Smooth muscle cell (in vitro differentiated cells): ENCODE measurements around the gene ZCCHC2. TPM values are rescaled to one million over a fixed set of nuclear protein-coding genes. Genes with fewer than 3 reads are reported as not detected.

ENCODE experiments used
- DNase-seq: peaks from one replicate; lab custom pipeline; 2025; ENCODE audit not compliant: unreplicated experiment; lab: John Stamatoyannopoulos, UW
- H2AFZ ChIP-seq: fragments of 200-600 bp; sonication (generic); 2 replicates; pipeline ENCODE4 v1.6.0; 2016; ENCODE audit warnings: antibody characterized with exemption, low read depth, mild to moderate bottlenecking
- H3F3A ChIP-seq: fragments of 200-600 bp; sonication (generic); 2 replicates; pipeline ENCODE4 v1.6.0; 2017; ENCODE audit warnings: antibody characterized with exemption, low read depth
- H3K27ac ChIP-seq: fragments of 200-600 bp; sonication (generic); 2 replicates; pipeline ENCODE4 v1.5.1; 2016; ENCODE audit warnings: low read depth, mild to moderate bottlenecking
- H3K27me3 ChIP-seq: fragments of 200-600 bp; sonication (generic); 2 replicates; pipeline ENCODE4 v1.6.1; 2016; ENCODE audit warnings: low read depth, mild to moderate bottlenecking
- H3K36me3 ChIP-seq: fragments of 200-600 bp; sonication (generic); 2 replicates; pipeline ENCODE4 v1.5.1; 2016; ENCODE audit warnings: low read depth
- H3K4me1 ChIP-seq: fragments of 200-600 bp; sonication (generic); 2 replicates; pipeline ENCODE4 v1.5.1; 2016; ENCODE audit warnings: low read depth
- H3K4me2 ChIP-seq: fragments of 200-600 bp; sonication (generic); 2 replicates; pipeline ENCODE4 v1.6.0; 2016; ENCODE audit warnings: mild to moderate bottlenecking
- H3K4me3 ChIP-seq: fragments of 200-600 bp; sonication (generic); 2 replicates; pipeline ENCODE4 v1.5.1; 2016; ENCODE audit warnings: mild to moderate bottlenecking
- H3K79me2 ChIP-seq: fragments of 200-600 bp; sonication (generic); 2 replicates; pipeline ENCODE4 v1.6.0; 2016; ENCODE audit warnings: low read depth, mild to moderate bottlenecking
- H3K9ac ChIP-seq: fragments of 200-600 bp; sonication (generic); 2 replicates; pipeline ENCODE4 v1.6.0; 2016; ENCODE audit warnings: low read depth
- H3K9me3 ChIP-seq: fragments of 200-600 bp; sonication (generic); replicated peaks from 2 replicates; pipeline ENCODE4 v1.5.1; 2016; ENCODE audit warnings: low read depth
- H4K20me1 ChIP-seq: fragments of 200-600 bp; sonication (generic); 2 replicates; pipeline ENCODE4 v1.6.0; 2016; ENCODE audit warnings: low read depth
- WGBS: methylation state at CpG from one replicate; pipeline ENCODE4 v1.1.7; 2016; ENCODE audit warnings: low lambda C conversion rate; 5-methylcytosine and 5-hydroxymethylcytosine counted together
- polyA plus RNA-seq: library from polyadenylated mRNA; unstranded; fragments of >200 nt; fragmentation: Nextera tagmentation; extraction: Ambion mirVana; gene quantifications from 2 replicates; pipeline ENCODE4 v1.2.1, GENCODE V29; 2016
- total RNA-seq: library from RNA; depleted of rRNA; stranded (reverse); fragments of >200 nt; gene quantifications from 2 replicates; pipeline ENCODE4 v1.2.3, GENCODE V29; 2014
- TF ChIP-seq, protein P1 (sequence below): fragments of 200-600 bp; sonication (generic); IDR thresholded peaks from 2 replicates; pipeline ENCODE4 v1.5.1; 2017; ENCODE audit warnings: borderline replicate concordance, mild to moderate bottlenecking, antibody characterized with exemption; ENCODE audit not compliant: insufficient read depth, poor library complexity, severe bottlenecking

ZCCHC2 gene
- total and polyA plus RNA-seq, 2 experiments from 2014 or later = 0.74 to 8.1 TPM

DNA sequence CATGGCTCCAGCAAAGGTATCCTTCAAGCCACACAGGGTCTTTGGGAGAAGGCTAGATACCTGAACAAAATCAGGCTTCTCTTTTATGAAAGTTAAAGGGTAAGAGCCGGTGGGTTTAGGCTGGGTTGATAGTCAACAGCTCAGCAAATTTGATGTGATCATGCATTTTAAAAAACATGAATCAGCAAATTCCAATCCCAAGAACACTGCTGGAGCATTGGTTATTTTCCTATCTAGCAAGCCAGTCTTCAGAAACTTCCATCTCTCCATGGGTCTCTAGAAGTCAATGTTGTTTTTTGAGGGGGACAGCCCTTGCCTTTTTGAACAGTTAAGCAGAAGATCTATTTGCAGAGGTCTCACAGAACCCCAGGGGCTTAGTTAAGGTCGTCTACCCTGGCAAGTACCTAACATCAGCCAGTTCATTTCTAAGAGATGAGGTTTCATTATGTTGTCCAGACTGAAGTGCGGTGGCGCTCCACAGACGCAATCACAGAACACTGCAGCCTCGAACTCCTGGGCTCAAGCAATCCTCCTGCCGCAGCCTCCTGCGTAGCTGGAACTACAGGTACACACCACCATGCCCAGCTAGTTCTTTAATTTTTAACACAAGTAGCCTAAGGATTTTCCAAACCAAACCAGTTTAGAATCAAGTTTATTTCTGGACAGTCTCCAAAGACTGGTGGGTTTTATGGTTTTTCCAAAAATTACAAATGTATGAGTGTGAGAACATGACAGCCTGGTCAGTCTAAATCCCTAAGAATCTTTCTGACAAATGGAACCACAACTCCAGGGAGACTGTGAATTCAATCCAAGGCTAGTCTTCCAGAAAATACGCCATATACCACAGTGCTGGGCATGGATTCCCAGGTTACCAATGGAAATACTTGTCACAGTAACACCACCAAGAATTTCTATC, 4.1 kb upstream of the ZCCHC2 start:
- Histone ChIP-seq H3K9me3 (peaks cover 2% of the 10 kb centered on the region), H4K20me1 (no peaks in the 10 kb centered on the region), H3K4me3 (no peak overlapping the region), H3F3A (no peaks in the 10 kb centered on the region), H3K36me3 (no peaks in the 10 kb centered on the region), H3K27ac (no peak overlapping the region), H3K4me1 (no peaks in the 10 kb centered on the region), H3K27me3 (peaks cover 6% of the 10 kb centered on the region), H3K79me2 (no peaks in the 10 kb centered on the region), H3K4me2 (no peak overlapping the region), H2AFZ (no peak overlapping the region), H3K9ac (no peak overlapping the region)
- WGBS = 95% methylated on average over 9 of the region's 9 CpGs
- DNase-seq = no peak
- TF ChIP-seq, protein P1, sequence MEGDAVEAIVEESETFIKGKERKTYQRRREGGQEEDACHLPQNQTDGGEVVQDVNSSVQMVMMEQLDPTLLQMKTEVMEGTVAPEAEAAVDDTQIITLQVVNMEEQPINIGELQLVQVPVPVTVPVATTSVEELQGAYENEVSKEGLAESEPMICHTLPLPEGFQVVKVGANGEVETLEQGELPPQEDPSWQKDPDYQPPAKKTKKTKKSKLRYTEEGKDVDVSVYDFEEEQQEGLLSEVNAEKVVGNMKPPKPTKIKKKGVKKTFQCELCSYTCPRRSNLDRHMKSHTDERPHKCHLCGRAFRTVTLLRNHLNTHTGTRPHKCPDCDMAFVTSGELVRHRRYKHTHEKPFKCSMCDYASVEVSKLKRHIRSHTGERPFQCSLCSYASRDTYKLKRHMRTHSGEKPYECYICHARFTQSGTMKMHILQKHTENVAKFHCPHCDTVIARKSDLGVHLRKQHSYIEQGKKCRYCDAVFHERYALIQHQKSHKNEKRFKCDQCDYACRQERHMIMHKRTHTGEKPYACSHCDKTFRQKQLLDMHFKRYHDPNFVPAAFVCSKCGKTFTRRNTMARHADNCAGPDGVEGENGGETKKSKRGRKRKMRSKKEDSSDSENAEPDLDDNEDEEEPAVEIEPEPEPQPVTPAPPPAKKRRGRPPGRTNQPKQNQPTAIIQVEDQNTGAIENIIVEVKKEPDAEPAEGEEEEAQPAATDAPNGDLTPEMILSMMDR = no peak

DNA sequence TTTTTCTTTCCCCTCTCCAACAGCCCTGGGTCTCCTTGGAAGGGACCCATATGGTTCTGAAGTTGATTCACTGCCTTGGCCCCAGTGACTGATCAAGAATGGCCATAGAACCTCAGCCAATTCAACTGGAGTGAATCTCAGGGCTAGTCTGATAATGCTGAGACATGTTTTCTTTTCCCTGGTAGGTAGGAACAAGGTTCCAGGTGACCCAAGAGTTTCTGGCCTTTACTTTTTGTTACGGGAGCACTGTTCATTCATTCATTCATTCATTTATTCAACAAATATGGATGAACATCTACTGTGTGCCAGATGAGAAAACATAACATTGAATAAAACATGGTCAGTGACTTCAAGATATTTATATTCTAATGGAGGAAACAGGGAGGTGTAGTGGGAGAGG, 3.1 kb upstream of the ZCCHC2 start:
- WGBS = 89% methylated on average over 1 of the region's 1 CpG

DNA sequence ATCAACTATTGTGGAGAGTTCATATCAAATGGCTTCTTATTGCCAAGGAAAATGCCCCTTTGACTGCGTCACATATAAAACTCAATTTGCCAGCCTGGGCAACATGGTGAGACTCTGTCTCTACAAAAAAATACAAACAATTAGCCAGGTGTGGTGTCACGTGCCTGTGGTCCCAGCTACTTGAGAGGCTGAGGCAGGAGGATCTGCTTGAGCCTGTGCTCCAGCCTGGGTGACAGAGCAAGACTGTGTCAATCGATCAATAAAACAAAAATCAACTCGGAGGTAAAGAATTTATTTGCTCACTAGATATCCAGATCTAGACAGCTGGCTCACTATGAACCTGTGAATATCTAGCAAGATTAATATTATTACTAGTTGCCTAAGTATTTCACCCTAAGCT, 1.7 kb upstream of the ZCCHC2 start:
- Histone ChIP-seq H3K9me3 (no peaks in the 10 kb centered on the region), H3K4me1 (peaks cover 13% of the 10 kb centered on the region), H3K4me2 (no peak overlapping the region), H3K9ac (no peak overlapping the region), H3K4me3 (no peak overlapping the region), H3K27ac (no peak overlapping the region), H3K36me3 (no peaks in the 10 kb centered on the region), H2AFZ (no peak overlapping the region), H3F3A (peaks cover 5% of the 10 kb centered on the region), H4K20me1 (peaks cover 9% of the 10 kb centered on the region), H3K79me2 (peaks cover 12% of the 10 kb centered on the region), H3K27me3 (peaks cover 6% of the 10 kb centered on the region)
- WGBS = 86% methylated on average over 4 of the region's 4 CpGs
- TF ChIP-seq, protein P1 = no peak
- no peak for DNase-seq

More for the DNA sequence above, 3.1 kb upstream of the ZCCHC2 start:
- no peak overlapping the region for H2AFZ ChIP-seq
- H3K4me2 ChIP-seq = no peak overlapping the region
- H3K9ac ChIP-seq = no peak overlapping the region
- H3K27ac ChIP-seq = no peak overlapping the region
- peaks cover 6% of the 10 kb centered on the region for H3K27me3 ChIP-seq
- TF ChIP-seq, protein P1 = no peak
- peaks cover under 1% of the 10 kb centered on the region for H3K4me1 ChIP-seq
- no peaks in the 10 kb centered on the region for H3F3A ChIP-seq
- DNase-seq = no peak
- no peaks in the 10 kb centered on the region for H3K9me3 ChIP-seq
- H4K20me1 ChIP-seq = no peaks in the 10 kb centered on the region
- H3K4me3 ChIP-seq = no peak overlapping the region
- no peaks in the 10 kb centered on the region for H3K36me3 ChIP-seq
- H3K79me2 ChIP-seq = no peaks in the 10 kb centered on the region

DNA sequence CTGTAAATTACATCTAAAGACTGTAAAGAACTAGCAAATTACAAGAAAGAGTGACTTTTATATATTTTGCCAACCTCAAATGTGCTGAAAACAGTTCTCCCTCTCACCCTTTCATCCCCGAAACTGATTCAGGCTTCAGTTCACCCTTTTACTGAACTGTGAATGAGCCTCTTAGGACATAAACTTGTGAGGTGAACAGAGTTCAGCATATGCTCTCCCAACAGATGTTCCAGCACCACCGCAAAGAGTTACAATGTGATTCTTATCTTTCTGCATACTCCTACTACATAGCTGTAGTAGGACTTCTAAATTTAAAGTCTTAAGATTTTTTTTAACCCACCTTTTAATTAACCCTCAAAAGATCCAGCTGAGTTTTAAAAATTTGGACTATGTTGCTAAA, 1.2 kb upstream of the ZCCHC2 start:
- 34% methylated on average over 2 of the region's 2 CpGs for WGBS
- H2AFZ ChIP-seq = no peak overlapping the region
- DNase-seq = no peak
- peaks cover 9% of the 10 kb centered on the region for H4K20me1 ChIP-seq
- H3K36me3 ChIP-seq = no peaks in the 10 kb centered on the region
- peaks cover 5% of the 10 kb centered on the region for H3F3A ChIP-seq
- peaks cover 13% of the 10 kb centered on the region for H3K79me2 ChIP-seq
- no peak overlapping the region for H3K9ac ChIP-seq
- H3K4me1 ChIP-seq = peaks cover 14% of the 10 kb centered on the region
- H3K9me3 ChIP-seq = no peaks in the 10 kb centered on the region
- peak overlapping the region; percentile 83 for H3K4me2 ChIP-seq
- peak overlapping the region; percentile 91 for H3K4me3 ChIP-seq
- TF ChIP-seq, protein P1 = no peak
- H3K27me3 ChIP-seq = peaks cover 6% of the 10 kb centered on the region
- no peak overlapping the region for H3K27ac ChIP-seq
